ENCODE measurements around the gene TPCN2.
"Not testable (repeated sequence)": the region's sequence is repeated elsewhere in the genome, so short reads cannot be mapped to it uniquely, and the experiment has no call there.

The TPCN2 gene

DNA sequence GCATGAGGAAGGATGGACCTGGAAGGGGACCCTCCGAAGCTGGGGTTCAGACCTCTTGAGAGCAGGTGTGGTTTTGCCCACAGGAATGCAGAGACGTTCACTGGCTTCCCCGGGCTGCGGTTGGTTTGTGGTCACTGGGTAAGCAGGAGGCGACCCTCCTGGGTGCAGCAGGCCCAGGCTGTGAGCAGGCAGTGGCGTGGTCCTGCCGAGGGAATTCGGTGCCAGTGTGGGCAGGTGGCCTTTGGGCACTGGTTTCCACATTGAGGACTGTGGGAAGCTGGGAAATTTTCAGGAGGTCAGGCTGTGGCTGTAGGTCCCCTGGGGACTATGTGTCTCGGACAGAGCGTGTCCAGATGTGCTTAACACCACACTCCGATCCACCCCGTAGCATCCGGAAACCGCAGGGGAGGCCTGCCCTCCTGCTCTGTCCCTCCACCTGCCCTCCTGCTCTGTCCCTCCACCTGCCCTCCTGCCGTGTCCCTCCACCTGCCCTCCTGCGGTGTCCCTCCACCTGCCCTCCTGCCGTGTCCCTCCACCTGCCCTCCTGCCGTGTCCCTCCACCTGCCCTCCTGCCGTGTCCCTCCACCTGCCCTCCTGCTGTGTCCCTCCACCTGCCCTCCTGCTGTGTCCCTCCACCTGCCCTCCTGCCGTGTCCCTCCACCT is 27.5 kb downstream of the TPCN2 start:
- no peak for DNase-seq

DNA sequence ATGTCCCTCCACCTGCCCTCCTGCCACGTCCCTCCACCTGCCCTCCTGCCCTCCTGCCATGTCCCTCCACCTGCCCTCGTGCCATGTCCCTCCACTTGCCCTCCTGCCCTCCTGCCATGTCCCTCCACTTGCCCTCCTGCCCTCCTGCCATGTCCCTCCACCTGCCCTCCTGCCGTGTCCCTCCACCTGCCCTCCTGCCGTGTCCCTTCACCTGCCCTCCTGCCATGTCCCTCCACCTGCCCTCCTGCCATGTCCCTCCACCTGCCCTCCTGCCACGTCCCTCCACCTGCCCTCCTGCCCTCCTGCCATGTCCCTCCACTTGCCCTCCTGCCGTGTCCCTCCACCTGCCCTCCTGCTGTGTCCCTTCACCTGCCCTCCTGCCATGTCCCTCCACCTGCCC is 28.2 kb downstream of the TPCN2 start:
- not testable (repeated sequence) for DNase-seq

DNA sequence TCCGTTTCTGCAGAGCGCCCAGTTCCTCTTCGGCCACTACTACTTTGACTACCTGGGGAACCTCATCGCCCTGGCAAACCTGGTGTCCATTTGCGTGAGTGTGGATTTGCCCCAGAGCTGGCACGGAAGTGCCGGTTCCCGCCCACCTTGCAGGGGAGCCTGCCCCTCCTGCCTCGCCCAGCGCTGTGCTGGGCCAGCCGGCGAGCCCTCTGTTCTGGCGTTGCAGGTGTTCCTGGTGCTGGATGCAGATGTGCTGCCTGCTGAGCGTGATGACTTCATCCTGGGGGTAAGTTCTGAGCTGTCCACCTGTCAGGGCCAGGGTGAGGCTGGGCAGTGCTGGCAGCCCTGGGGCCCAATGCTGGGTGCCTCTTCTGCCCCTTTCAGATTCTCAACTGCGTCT is 29.8 kb downstream of the TPCN2 start:
- no peak for DNase-seq

DNA sequence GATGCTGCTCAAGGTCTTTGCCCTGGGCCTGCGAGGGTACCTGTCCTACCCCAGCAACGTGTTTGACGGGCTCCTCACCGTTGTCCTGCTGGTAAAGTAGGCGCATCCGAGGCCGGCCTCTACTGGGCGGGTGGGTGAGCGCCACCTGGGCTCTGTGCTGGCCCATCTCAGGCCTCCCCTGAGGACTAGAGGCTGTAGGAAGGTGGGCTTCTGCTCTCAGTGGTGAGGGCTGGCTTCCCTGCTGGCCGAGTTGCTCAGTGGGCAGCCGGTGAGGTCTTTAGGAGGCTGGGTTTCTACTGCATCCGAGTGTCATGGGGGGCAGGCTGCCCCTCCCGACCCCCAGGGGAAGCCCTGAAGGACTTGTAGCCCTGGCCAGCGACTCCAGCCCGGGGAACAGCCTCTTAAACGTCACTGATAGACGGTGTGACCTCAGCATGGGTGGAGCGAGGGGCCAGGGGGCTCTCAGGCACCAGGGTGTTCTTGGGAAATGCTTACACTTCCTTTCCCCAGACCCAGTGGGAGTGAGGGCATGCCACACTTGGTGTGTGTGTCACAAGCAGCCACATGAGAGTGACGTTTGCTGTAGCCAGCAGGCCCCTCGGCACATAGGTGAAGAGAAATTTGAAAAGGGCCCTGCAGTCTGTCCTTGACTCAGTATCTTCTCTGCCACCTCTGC is 30.3 kb downstream of the TPCN2 start:
- DNase-seq, result no peak

DNA sequence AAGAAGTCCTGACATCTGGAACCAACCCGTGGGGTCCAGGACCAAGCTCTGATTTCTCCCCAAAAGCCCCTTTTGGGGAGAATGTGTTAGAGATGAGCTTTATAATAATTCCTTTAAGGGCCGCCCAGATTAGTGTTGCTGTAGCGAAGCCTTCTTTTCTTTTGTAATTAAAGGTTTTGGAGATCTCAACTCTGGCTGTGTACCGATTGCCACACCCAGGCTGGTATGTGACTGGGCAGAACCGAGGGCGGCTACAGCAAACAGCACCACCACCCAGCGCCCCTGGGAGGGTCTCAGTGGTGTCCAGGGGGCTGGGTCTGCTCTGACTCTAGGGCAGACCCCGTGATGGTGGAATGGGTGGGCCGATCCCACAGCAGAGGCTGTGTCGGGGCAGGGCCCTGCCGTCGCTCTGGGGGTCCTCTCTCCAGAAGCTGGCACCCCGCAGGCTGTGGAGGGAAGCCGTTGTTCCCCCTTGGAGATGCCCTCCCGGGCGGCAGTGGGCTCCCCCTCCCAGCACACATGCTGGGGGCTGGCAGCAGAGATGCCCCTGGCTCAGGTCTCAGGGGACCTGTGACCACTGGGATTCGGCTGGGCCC is 31.0 kb downstream of the TPCN2 start:
- DNase-seq, result no peak

DNA sequence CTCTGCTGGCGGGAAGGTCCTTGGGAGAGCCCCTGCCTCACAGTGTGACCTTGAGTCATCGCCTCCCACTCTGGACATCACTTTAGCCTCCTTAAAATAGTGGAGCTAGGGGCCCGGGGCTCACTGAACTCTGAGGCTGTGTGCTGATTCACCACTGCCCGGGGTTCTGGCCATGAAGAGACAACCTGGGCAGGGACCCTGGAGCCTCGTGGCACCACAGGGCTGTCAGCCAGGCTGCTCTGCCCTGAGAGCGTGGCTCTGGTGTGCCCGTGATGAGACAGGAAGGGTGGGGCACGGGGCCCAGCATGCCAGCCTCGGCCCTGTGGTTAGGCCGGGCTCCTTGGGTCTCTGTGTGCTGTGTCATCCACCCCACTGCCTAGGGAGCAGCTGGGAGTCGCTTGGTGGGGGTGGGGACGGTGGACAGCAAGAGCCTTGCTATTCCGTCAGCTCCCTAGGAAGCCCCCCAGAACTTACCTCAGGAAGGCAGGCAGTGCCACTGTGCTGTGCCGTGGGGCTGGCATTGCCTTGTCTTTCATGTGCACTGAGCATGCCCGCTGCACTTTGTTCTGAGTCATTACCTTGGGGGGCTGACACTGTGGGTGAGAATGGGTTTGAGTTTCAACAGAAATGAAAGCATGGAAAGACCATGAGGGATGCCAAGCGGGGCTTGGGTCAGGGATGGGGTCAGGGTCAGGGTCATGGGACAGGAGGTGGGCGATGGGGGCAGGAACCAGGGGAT is 31.7 kb downstream of the TPCN2 start:
- no peak for DNase-seq

DNA sequence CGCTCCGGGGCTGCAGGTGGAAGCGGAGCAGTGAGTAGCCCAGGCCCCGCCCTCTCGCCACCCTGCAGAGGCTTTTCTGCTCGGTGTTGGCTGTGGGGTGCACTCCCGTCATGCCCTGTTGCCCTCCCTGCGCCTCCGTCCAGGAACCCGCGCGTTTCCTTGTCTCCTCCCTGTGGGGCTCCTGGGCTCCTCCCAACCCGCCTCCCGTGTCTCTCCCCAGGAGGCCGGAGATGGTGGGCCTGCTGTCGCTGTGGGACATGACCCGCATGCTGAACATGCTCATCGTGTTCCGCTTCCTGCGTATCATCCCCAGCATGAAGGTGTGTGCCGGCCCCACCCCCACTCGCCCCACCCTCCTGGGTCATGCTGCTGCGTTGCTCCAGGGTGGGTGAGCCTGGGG is 32.4 kb downstream of the TPCN2 start:
- DNase-seq, result no peak

DNA sequence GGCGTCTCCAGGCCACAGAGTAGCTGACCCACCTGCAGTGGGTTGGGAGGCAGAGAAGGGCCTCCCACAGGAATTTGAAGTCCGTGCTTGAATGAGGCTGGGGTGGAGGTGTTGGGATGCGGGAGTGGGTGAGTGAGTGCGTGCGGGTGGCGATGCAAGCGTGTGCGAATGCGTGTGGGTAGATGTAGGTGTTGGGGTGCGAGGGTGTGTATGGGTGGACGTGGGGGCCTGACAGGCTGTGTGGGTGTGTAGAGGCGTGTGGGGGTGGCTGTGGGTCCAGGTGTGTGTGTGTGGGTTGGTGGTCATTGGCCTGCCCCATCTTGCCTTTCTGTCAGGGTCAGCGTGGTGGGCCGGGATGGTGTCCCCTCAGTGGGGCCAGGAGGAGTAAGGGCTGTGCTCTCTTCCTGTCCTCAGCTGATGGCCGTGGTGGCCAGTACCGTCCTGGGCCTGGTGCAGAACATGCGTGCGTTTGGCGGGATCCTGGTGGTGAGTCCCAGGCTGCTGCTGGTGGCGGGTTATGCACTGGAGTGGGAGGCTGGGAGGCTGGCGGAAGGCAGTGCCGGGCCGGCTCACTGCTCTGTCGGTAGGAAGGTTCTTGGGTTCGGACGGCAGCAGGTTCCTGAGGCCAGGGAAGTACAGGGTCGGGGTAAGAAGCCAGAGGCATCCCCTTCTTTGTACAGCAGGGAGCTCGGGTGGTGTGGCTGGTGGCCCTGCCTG is 35.0 kb downstream of the TPCN2 start:
- DNase-seq, result no peak

DNA sequence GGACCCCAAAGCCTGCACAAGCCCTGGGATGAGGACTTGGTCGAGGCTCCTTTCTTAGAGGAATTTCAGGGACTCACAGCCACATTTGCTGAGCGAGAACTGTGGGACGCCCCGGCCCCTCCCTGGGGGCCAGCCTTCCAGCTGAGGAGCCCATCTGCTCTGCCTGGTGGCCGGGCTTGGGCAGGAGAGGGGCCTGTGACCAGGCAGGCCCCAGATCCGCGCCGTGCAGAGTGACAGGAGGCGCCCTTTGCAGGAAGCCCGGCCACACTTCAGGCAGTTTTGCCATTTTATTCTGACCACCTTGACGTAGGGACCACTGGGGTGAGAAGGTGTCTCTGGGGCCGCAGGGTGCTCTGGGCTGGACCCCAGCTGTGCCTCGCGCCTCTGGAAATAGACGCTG is 35.6 kb downstream of the TPCN2 start:
- DNase-seq, result no peak

DNA sequence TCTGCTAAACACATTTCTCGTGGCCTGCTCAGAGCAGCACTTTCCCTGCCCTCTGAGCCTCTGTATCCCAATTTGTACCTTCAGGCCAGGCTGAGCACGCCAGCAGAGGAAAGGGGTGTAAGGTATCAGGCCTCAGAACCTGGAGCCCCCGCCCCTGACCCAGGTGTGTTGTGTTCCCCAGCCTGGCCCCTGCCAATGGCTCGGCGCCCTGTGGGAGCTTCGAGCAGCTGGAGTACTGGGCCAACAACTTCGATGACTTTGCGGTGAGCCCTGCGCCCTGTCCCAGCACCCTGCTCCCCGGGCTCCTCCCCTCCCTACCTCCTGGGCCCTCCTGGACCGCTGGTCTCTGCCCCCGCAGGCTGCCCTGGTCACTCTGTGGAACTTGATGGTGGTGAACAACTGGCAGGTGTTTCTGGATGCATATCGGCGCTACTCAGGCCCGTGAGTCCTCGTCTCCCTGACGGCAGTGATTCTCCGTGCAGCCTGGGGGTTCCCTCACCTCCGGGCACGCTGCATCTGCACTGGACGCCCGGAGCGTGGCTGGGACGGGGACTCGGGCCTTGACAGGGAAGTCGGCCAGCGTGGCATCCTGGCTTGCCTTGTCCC is 36.9 kb downstream of the TPCN2 start:
- DNase-seq, result no peak

DNA sequence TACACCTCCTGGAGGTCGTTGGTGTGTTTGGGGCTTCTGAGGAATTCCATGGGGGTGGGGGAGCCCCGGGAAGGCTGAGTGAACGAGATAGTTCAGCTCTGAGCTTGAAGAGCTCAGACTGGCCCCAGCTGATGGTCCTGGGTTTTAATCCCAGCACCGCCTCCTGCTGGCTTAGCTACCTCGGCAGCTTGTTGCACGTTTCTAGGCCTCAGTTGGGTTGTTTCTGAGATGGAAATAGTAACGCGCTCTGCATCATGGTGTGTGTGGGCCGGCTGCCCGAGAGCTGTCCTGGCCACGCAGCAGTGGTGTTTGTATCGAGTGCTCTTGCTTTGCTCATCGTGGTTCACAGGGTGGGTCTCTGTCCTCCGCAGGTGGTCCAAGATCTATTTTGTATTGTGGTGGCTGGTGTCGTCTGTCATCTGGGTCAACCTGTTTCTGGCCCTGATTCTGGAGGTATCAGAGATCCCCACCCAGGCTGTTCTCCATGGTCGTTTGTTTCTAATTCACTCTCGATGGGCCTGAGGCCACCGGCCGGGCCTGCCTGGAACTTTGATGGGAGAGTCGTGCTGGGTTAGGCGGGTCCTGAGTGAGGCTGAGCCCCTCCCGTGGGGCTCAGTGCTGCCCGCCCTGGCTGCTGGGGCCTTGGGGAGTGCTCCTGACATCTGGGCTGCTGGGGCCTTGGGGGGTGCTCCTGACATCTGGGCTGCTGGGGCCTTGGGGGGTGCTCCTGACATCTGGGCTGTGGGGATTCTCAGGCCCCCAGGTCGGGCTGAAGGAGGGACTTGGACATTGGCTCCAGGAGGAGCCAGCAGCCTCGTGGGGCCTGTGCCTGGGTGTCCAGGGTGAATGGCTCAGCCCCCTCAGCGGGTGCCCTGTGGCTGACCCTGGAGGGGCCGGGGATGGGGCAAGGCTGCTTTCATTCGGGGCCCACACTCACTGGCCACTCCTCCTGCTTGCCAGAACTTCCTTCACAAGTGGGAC is 37.7 kb downstream of the TPCN2 start:
- DNase-seq, result no peak

DNA sequence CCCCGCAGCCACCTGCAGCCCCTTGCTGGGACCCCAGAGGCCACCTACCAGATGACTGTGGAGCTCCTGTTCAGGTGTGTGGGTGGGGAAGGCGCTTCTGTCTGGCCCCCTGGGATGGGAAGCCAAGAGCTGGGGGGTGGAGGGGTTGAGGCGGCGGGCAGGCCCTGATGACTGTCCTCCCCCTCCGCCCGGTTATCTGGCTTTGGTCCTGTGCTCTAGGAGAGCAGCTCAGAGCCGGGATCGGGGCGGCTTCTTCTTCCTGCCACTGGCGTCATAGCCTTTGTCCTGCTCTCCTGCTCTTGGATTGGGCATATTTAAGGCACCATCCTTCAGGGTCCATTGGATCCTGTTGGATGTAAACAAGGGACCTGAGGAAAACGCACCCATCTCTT is 38.4 kb downstream of the TPCN2 start:
- DNase-seq, result no peak

DNA sequence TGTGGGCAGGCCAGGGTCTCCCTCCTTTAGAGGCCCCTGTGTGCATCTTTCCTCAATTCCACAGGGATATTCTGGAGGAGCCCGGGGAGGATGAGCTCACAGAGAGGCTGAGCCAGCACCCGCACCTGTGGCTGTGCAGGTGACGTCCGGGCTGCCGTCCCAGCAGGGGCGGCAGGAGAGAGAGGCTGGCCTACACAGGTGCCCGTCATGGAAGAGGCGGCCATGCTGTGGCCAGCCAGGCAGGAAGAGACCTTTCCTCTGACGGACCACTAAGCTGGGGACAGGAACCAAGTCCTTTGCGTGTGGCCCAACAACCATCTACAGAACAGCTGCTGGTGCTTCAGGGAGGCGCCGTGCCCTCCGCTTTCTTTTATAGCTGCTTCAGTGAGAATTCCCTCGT is 39.1 kb downstream of the TPCN2 start:
- DNase-seq, result no peak

DNA sequence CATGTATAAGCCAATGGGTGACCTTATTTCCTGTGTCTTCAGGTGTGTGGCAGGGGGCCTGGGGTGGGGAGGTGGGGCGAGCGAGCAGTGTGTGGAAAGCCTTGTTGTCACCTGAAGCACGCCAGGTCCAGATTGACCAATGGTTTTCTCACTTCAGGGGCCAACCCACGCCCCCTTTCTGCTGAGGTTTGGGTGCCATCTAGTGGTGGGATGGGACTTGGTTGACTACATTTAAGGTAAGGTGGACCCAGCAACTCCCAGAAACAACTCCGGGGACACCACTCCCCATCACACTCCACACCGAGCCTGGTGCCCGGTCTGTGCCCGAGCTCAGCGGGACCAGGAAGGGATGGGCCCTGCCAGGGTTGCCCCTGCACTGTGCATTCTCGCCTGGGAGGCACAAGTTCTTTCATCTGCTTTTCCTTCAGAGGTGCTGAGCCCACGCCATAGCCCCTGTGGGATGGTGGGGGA is 40.0 kb downstream of the TPCN2 start:
- DNase-seq, result peak; percentile 39 to 68

DNA sequence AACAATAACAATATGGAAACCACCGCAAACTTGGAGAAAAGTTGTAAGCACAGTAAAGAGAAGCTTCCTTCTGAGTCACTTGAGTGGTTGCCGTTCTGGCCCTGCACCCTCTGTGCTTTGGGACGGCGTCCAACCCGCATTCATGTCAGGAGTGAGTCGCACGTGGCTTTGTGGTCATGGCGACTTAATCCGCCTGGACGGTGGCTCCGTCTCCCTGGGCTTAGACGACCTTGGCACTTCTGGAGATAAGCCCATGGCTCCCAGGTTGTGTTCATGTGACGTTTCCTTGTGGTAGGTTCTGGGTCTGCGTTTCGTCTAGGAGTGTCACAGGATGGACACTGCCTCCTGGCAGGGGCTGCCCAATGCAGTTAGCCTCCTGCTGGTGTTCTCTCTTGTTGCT is 40.5 kb downstream of the TPCN2 start:
- no peak for DNase-seq

DNA sequence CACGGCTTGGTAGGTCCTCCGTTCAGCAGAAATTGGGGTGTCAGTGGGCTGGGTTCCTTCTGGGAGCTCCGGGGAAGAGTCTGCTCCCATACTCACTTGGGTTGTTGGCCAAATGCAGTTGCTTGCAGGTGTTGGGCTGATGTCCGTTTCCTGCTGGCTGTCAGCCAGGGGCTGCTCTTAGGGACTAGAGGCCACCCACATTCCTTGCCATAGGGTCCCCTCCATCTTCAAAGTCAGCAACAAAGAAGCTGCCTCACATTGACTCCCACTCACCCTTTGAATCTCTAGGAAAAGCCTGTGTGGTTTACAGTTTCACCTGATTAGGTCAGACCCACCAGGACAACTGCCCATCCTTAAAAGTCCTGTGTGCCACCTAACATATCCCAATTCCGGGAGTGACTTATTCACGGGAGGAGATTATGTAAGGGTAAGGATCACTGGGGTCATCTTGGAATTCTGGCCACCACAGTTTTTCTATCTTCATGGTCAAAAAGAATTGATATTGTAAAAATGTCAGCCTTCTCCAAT is 43.0 kb downstream of the TPCN2 start:
- no peak for DNase-seq

DNA sequence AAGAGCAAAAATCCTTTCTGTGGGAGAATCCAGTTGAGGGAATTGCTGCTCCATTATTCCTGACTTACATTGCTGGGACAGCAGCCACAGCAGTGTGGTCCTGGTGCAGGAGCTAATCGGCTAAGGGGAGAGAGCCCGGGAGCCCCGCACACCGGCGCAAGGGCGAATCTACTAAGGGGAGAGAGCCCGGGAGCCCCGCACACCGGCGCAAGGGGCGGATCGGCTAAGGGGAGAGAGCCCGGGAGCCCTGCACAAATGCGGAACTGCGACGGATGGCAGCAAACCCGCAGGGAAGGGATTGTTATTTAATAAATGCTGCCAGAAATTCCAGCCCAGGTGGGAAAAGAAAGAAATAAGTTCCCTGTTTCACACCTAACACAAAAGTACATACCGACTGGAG is 43.5 kb downstream of the TPCN2 start:
- DNase-seq, result no peak

DNA sequence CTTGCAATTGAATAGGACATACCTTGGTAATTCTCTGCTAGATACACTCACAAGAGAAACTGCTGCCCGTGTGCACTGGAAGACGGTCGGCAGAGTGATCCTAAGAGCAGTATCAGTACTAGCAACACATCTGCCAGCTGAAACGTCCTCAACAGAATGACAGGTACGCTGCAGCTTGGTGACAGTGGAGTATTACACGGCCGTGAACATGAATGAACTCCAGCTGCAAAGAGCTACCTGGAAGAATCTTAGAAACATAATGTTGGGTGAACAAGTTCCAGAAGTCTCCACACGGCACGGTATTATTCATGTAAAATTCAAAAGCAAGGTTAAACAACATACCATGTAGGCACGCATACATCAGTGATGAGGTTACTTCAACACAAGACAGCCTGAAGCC is 44.4 kb downstream of the TPCN2 start:
- no peak for DNase-seq

DNA sequence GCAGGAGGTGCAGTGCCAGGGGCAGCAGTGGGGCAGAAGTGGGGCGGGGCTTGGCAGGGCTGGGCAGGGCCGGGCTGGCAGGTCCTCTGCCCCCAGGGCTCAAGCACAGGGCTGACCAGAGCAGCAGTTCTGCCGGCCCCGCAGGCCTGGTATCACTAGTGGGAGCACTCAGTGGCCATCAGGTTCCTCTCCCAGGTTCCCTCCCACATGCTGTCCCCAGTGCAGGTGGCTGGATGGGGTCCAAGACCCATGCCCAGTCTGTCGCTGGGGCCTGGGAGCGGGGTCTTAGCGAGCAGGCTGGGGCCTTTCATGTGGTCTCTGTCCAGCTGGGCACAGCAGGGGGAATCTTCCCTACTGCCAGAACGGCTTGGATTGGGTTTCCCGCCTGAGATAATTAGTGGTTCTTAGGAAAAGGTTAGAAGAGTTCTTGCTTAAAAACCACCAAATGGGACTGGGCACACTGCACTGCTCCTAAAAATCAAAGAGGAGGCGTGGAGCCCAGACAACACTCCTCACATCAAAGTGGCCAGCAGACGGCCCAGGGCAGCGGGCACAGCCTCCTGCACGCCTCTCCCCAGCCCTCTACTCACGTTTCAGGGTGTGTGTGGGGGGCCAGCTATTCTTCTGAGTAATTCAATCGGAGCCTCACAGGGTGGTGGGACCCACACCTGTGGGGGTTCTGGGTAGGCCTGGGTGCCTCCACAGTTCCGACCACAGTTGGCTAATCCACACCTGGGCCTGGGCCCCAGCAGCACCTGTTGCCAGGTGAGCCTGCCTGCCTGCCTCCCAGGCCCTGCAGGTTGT is 45.6 kb downstream of the TPCN2 start:
- DNase-seq, result no peak

DNA sequence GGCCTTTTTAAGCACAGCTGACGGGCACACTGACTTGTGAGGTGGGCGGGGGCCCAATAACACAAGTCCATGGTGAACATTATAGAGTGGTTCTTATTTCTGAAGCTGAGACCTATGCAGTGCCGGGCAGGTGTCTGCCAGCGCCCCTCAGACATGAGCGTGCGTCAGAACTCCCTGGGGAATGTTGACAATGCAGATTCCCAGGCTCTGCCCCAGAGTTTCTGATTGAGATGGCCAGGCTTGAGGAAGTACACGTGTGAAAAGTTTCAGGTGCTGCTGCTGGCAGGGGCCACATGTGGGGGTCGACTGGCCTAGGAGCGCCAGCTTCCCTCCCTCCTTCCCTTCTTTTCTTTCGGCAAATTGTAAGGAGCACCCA is 46.2 kb downstream of the TPCN2 start:
- no peak for DNase-seq
